Measurements from ENCODE around the gene DERA. TPM values are rescaled to one million over a fixed set of nuclear protein-coding genes. Genes with fewer than 3 reads are reported as not detected.

Gene DERA
- total and polyA plus RNA-seq, 9 of the 15 experiments (the other 6 are each of a cell fraction or from before 2014, with no cell fraction given), result 5.5 to 15.5 (median 7.8) TPM

DNA sequence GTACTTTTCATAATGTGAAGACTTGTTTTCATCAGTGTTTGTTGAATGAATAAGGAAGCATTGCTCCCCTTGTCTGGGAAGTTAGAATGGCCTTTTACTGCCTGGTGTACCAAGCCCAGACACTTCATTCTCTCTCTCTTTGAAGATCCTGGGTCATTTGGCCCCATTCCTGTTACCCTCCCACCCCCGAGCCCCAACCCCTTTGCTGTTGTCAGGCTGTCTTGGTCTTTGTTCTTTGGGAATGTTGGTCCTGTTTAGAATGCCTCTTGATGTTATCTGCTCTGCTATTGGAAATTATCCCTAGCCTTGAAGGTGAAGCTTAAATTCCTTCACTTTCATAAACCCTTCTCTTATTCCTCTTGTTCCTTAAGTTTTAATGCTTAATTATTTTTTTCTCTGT, 13.8 kb downstream of the DERA start:
- in situ Hi-C loops (cut with MboI) (no loop called here), intact Hi-C loops (cut with micrococcal nuclease) (no loop called here)
- Histone ChIP-seq H2AFZ (ENCODE audit: low read depth, low read length) (no peak overlapping the region), H4K20me1 (replicated peaks; ENCODE audit: control insufficient read depth, insufficient read depth, low read length) (no peaks in the 10 kb centered on the region), H3K9ac (ENCODE audit: insufficient read depth in 1 of 2, low read depth in 2 of 2, low read length in 2 of 2) (no peak overlapping the region), H3K9me1 (ENCODE audit: control insufficient read depth, insufficient read depth, low read length) (no peaks in the 10 kb centered on the region), H3K4me3 (no peak overlapping the region), H3K4me1 (replicated peaks in 1 of 2; ENCODE audit: control insufficient read depth in 2 of 2, insufficient read depth in 2 of 2, low read length in 2 of 2) (no peaks in the 10 kb centered on the region), H3K27me3 (ENCODE audit: control insufficient read depth in 2 of 2, insufficient read depth in 2 of 2, low read length in 2 of 2) (no peaks in the 10 kb centered on the region), H3K4me2 (ENCODE audit: insufficient read depth, low read length) (no peak overlapping the region), H3K79me2 (ENCODE audit: control insufficient read depth, insufficient read depth, low read length) (no peaks in the 10 kb centered on the region), H3K27ac (ENCODE audit: extremely low read depth, low read depth, low read length) (no peak overlapping the region), H3K9me3 (replicated peaks; ENCODE audit: control insufficient read depth, insufficient read depth, low read depth, low read length) (no peaks in the 10 kb centered on the region), H3K36me3 (ENCODE audit: control insufficient read depth, insufficient read depth, low read length) (no peaks in the 10 kb centered on the region)
- BruUV-seq (replicated peaks), result no TSS peak
- TF ChIP-seq PPARD (CRISPR knock-in tag; IDR thresholded peaks at IDR 0.05), result no peak
- TF ChIP-seq CCNT2 (IDR thresholded peaks at IDR 0.05; ENCODE audit: borderline replicate concordance, extremely low read depth, insufficient read length, low read depth, low read length), result no peak
- no peak for TF ChIP-seq NR3C1 (CRISPR knock-in tag; IDR thresholded peaks at IDR 0.05)
- no peak for TF ChIP-seq FOXP1 (CRISPR knock-in tag; IDR thresholded peaks at IDR 0.05)
- TF ChIP-seq, protein P1, sequence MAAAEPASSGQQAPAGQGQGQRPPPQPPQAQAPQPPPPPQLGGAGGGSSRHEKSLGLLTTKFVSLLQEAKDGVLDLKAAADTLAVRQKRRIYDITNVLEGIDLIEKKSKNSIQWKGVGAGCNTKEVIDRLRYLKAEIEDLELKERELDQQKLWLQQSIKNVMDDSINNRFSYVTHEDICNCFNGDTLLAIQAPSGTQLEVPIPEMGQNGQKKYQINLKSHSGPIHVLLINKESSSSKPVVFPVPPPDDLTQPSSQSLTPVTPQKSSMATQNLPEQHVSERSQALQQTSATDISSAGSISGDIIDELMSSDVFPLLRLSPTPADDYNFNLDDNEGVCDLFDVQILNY (CRISPR knock-in tag; IDR thresholded peaks at IDR 0.05), result no peak
- TF ChIP-seq, protein P2, sequence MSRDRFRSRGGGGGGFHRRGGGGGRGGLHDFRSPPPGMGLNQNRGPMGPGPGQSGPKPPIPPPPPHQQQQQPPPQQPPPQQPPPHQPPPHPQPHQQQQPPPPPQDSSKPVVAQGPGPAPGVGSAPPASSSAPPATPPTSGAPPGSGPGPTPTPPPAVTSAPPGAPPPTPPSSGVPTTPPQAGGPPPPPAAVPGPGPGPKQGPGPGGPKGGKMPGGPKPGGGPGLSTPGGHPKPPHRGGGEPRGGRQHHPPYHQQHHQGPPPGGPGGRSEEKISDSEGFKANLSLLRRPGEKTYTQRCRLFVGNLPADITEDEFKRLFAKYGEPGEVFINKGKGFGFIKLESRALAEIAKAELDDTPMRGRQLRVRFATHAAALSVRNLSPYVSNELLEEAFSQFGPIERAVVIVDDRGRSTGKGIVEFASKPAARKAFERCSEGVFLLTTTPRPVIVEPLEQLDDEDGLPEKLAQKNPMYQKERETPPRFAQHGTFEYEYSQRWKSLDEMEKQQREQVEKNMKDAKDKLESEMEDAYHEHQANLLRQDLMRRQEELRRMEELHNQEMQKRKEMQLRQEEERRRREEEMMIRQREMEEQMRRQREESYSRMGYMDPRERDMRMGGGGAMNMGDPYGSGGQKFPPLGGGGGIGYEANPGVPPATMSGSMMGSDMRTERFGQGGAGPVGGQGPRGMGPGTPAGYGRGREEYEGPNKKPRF (IDR thresholded peaks at IDR 0.05; ENCODE audit: low read depth, low read length), result no peak
- TF ChIP-seq SRSF1 (IDR thresholded peaks at IDR 0.05; ENCODE audit: low read depth, low read length), result no peak
- no peak for TF ChIP-seq ZFP36 (IDR thresholded peaks at IDR 0.05; ENCODE audit: low read depth, low read length, partially characterized antibody)
- TF ChIP-seq ZNF561 (CRISPR knock-in tag; conservative IDR thresholded peaks at IDR 0.05), result no peak
- no peak for TF ChIP-seq IRF2 (CRISPR knock-in tag; IDR thresholded peaks at IDR 0.05)
- TF ChIP-seq GABPB2 (CRISPR knock-in tag; conservative IDR thresholded peaks at IDR 0.05), result no peak
- TF ChIP-seq, protein P3, sequence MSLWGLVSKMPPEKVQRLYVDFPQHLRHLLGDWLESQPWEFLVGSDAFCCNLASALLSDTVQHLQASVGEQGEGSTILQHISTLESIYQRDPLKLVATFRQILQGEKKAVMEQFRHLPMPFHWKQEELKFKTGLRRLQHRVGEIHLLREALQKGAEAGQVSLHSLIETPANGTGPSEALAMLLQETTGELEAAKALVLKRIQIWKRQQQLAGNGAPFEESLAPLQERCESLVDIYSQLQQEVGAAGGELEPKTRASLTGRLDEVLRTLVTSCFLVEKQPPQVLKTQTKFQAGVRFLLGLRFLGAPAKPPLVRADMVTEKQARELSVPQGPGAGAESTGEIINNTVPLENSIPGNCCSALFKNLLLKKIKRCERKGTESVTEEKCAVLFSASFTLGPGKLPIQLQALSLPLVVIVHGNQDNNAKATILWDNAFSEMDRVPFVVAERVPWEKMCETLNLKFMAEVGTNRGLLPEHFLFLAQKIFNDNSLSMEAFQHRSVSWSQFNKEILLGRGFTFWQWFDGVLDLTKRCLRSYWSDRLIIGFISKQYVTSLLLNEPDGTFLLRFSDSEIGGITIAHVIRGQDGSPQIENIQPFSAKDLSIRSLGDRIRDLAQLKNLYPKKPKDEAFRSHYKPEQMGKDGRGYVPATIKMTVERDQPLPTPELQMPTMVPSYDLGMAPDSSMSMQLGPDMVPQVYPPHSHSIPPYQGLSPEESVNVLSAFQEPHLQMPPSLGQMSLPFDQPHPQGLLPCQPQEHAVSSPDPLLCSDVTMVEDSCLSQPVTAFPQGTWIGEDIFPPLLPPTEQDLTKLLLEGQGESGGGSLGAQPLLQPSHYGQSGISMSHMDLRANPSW (CRISPR knock-in tag; IDR thresholded peaks at IDR 0.05), result no peak
- no peak for TF ChIP-seq NFE2L1 (tag; IDR thresholded peaks at IDR 0.05; ENCODE audit: borderline replicate concordance, low read depth)
- TF ChIP-seq, protein P4, sequence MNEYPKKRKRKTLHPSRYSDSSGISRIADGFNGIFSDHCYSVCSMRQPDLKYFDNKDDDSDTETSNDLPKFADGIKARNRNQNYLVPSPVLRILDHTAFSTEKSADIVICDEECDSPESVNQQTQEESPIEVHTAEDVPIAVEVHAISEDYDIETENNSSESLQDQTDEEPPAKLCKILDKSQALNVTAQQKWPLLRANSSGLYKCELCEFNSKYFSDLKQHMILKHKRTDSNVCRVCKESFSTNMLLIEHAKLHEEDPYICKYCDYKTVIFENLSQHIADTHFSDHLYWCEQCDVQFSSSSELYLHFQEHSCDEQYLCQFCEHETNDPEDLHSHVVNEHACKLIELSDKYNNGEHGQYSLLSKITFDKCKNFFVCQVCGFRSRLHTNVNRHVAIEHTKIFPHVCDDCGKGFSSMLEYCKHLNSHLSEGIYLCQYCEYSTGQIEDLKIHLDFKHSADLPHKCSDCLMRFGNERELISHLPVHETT (CRISPR knock-in tag; conservative IDR thresholded peaks at IDR 0.05 in 1 of 2, IDR thresholded peaks at IDR 0.05 in 1 of 2), result no peak
- TF ChIP-seq FOXA3 (CRISPR knock-in tag; conservative IDR thresholded peaks at IDR 0.05 in 1 of 2, IDR thresholded peaks at IDR 0.05 in 1 of 2), result no peak
- FAIRE-seq (no peak), ATAC-seq (no peak), DNase-seq (ENCODE audit: extremely low read depth in 1 of 4, low spot score in 3 of 4) (no peak)
- CTCF ChIA-PET (ENCODE audit: low intra/inter-chr PET ratio), result no interaction called here
- WGBS (ENCODE audit: insufficient coverage, low coverage, missing lambda C conversion rate), result 17% methylated on average over 1 of the region's 1 CpG
- POLR2A ChIA-PET, result no interaction called here

All from K562 (cell line).